ENCODE data around the gene MGAT2. TPM values are rescaled to one million over a fixed set of nuclear protein-coding genes. Genes with fewer than 3 reads are reported as not detected.

Gene MGAT2
- total and polyA plus RNA-seq, 9 of the 15 experiments (the other 6 are each of a cell fraction or from before 2014, with no cell fraction given): 0.03 to 33.3 (median 24.6) TPM; not detected in 1

DNA sequence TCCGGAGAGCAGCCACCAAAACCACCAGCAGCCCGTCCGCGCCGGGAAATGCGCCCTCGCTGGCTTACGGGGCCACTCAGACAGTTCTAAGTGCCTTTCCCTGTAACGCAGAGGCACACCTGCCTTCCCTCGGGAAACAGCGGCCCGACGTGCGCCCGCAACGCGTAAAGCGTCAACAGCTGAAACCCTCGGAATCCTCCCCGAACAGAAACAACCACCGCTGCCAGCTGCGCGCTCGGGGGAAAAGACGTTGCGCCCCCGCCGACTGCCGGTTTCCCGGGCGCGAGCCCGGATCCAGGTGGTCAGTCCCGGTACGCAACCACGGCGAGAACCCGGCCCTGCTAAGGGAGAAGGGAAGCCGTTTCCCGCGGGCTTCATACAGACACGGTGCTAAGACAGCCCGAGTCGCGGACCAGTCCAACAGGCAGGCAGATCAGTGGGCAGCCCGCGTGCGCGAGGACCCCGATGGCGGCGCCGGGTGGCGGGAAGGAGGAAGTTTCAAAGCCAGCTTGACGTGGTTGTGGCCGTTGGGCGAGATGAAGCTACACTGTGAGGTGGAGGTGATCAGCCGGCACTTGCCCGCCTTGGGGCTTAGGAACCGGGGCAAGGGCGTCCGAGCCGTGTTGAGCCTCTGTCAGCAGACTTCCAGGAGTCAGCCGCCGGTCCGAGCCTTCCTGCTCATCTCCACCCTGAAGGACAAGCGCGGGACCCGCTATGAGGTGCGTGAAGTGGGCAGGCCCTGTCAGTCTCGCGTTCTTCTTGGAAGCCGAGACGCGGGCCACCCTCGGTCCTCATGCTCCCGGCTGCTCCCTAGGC is 21.9 kb upstream of the MGAT2 start, which contains the start of gene LRR1 (continued):
- TF ChIP-seq, protein P1, sequence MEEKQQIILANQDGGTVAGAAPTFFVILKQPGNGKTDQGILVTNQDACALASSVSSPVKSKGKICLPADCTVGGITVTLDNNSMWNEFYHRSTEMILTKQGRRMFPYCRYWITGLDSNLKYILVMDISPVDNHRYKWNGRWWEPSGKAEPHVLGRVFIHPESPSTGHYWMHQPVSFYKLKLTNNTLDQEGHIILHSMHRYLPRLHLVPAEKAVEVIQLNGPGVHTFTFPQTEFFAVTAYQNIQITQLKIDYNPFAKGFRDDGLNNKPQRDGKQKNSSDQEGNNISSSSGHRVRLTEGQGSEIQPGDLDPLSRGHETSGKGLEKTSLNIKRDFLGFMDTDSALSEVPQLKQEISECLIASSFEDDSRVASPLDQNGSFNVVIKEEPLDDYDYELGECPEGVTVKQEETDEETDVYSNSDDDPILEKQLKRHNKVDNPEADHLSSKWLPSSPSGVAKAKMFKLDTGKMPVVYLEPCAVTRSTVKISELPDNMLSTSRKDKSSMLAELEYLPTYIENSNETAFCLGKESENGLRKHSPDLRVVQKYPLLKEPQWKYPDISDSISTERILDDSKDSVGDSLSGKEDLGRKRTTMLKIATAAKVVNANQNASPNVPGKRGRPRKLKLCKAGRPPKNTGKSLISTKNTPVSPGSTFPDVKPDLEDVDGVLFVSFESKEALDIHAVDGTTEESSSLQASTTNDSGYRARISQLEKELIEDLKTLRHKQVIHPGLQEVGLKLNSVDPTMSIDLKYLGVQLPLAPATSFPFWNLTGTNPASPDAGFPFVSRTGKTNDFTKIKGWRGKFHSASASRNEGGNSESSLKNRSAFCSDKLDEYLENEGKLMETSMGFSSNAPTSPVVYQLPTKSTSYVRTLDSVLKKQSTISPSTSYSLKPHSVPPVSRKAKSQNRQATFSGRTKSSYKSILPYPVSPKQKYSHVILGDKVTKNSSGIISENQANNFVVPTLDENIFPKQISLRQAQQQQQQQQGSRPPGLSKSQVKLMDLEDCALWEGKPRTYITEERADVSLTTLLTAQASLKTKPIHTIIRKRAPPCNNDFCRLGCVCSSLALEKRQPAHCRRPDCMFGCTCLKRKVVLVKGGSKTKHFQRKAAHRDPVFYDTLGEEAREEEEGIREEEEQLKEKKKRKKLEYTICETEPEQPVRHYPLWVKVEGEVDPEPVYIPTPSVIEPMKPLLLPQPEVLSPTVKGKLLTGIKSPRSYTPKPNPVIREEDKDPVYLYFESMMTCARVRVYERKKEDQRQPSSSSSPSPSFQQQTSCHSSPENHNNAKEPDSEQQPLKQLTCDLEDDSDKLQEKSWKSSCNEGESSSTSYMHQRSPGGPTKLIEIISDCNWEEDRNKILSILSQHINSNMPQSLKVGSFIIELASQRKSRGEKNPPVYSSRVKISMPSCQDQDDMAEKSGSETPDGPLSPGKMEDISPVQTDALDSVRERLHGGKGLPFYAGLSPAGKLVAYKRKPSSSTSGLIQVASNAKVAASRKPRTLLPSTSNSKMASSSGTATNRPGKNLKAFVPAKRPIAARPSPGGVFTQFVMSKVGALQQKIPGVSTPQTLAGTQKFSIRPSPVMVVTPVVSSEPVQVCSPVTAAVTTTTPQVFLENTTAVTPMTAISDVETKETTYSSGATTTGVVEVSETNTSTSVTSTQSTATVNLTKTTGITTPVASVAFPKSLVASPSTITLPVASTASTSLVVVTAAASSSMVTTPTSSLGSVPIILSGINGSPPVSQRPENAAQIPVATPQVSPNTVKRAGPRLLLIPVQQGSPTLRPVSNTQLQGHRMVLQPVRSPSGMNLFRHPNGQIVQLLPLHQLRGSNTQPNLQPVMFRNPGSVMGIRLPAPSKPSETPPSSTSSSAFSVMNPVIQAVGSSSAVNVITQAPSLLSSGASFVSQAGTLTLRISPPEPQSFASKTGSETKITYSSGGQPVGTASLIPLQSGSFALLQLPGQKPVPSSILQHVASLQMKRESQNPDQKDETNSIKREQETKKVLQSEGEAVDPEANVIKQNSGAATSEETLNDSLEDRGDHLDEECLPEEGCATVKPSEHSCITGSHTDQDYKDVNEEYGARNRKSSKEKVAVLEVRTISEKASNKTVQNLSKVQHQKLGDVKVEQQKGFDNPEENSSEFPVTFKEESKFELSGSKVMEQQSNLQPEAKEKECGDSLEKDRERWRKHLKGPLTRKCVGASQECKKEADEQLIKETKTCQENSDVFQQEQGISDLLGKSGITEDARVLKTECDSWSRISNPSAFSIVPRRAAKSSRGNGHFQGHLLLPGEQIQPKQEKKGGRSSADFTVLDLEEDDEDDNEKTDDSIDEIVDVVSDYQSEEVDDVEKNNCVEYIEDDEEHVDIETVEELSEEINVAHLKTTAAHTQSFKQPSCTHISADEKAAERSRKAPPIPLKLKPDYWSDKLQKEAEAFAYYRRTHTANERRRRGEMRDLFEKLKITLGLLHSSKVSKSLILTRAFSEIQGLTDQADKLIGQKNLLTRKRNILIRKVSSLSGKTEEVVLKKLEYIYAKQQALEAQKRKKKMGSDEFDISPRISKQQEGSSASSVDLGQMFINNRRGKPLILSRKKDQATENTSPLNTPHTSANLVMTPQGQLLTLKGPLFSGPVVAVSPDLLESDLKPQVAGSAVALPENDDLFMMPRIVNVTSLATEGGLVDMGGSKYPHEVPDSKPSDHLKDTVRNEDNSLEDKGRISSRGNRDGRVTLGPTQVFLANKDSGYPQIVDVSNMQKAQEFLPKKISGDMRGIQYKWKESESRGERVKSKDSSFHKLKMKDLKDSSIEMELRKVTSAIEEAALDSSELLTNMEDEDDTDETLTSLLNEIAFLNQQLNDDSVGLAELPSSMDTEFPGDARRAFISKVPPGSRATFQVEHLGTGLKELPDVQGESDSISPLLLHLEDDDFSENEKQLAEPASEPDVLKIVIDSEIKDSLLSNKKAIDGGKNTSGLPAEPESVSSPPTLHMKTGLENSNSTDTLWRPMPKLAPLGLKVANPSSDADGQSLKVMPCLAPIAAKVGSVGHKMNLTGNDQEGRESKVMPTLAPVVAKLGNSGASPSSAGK (IDR thresholded peaks at IDR 0.05): peak; percentile 79
- TF ChIP-seq IFI16 (CRISPR knock-in tag; IDR thresholded peaks at IDR 0.05): no peak
- no peak for TF ChIP-seq CHD4 (IDR thresholded peaks at IDR 0.05; ENCODE audit: insufficient read depth, insufficient replicate concordance, low read depth, low read length, poor library complexity, severe bottlenecking)
- no peak; the same call in 1 of the 2 replicates for TF ChIP-seq BCOR (IDR thresholded peaks at IDR 0.05)
- no peak for TF ChIP-seq ZNF551 (CRISPR knock-in tag; IDR thresholded peaks at IDR 0.05)
- no peak for TF ChIP-seq RCOR1 (IDR thresholded peaks at IDR 0.05; ENCODE audit: borderline replicate concordance in 1 of 2, low read depth in 2 of 2, low read length in 2 of 2)
- TF ChIP-seq, protein P2, sequence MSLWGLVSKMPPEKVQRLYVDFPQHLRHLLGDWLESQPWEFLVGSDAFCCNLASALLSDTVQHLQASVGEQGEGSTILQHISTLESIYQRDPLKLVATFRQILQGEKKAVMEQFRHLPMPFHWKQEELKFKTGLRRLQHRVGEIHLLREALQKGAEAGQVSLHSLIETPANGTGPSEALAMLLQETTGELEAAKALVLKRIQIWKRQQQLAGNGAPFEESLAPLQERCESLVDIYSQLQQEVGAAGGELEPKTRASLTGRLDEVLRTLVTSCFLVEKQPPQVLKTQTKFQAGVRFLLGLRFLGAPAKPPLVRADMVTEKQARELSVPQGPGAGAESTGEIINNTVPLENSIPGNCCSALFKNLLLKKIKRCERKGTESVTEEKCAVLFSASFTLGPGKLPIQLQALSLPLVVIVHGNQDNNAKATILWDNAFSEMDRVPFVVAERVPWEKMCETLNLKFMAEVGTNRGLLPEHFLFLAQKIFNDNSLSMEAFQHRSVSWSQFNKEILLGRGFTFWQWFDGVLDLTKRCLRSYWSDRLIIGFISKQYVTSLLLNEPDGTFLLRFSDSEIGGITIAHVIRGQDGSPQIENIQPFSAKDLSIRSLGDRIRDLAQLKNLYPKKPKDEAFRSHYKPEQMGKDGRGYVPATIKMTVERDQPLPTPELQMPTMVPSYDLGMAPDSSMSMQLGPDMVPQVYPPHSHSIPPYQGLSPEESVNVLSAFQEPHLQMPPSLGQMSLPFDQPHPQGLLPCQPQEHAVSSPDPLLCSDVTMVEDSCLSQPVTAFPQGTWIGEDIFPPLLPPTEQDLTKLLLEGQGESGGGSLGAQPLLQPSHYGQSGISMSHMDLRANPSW (CRISPR knock-in tag; IDR thresholded peaks at IDR 0.05): no peak
- TF ChIP-seq NR2C1 (IDR thresholded peaks at IDR 0.05): no peak
- TF ChIP-seq NR2C1 (tag; IDR thresholded peaks at IDR 0.05): 0 out of 2 replicates have a peak, but pooled peaks have one; percentile 42
- TF ChIP-seq, protein P3, sequence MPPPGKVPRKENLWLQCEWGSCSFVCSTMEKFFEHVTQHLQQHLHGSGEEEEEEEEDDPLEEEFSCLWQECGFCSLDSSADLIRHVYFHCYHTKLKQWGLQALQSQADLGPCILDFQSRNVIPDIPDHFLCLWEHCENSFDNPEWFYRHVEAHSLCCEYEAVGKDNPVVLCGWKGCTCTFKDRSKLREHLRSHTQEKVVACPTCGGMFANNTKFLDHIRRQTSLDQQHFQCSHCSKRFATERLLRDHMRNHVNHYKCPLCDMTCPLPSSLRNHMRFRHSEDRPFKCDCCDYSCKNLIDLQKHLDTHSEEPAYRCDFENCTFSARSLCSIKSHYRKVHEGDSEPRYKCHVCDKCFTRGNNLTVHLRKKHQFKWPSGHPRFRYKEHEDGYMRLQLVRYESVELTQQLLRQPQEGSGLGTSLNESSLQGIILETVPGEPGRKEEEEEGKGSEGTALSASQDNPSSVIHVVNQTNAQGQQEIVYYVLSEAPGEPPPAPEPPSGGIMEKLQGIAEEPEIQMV (tag; conservative IDR thresholded peaks at IDR 0.05; ENCODE audit: low read depth): peak; percentile 77
- TF ChIP-seq ZFP30 (CRISPR knock-in tag; IDR thresholded peaks at IDR 0.05; ENCODE audit: borderline replicate concordance): no peak

Measured in K562 (cell line).